ENCODE data around the gene SNRNP27. TPM values are rescaled to one million over a fixed set of nuclear protein-coding genes. Genes with fewer than 3 reads are reported as not detected.

The SNRNP27 gene
- total RNA-seq, 1 donor from 2014 or later = 65.5 TPM

- Mint-ChIP-seq H3K36me3 (ENCODE audit: low read depth) (no peaks in the 10 kb centered on the region), H3K27ac (ENCODE audit: unreplicated experiment) (peak overlapping the region; percentile 98), H3K4me3 (peak overlapping the region; percentile 96), H3K4me1 (peaks cover 16% of the 10 kb centered on the region), H3K9me3 (no peaks in the 10 kb centered on the region), H3K27me3 (ENCODE audit: low read depth) (peaks cover 4% of the 10 kb centered on the region)
- peak; percentile 29 for TF ChIP-seq CTCF (conservative IDR thresholded peaks at IDR 0.05)
- peak; percentile 99 for DNase-seq (ENCODE audit: low read depth, low spot score)
These were observed 20.6 kb downstream of the SNRNP27 start for GRCh38 chr2:69914164-69914949.

GRCh38 chr2:69914950-69915945, 21.5 kb downstream of the SNRNP27 start, which contains the start of gene MXD1:
TSS of gene MXD1 (plus strand) at chr2:69915109. CDS start at chr2:69915331, 222 bp downstream.
- Mint-ChIP-seq H3K4me1 (peaks cover 16% of the 10 kb centered on the region), H3K27ac (ENCODE audit: unreplicated experiment) (peak within 1 kb of the TSS; percentile 98), H3K36me3 (ENCODE audit: low read depth) (no peaks in the 10 kb centered on the region), H3K4me3 (peak within 1 kb of the TSS; percentile 96), H3K9me3 (no peaks in the 10 kb centered on the region), H3K27me3 (ENCODE audit: low read depth) (peaks cover 4% of the 10 kb centered on the region)
- DNase-seq (ENCODE audit: low read depth, low spot score) = no peak
- no peak for TF ChIP-seq CTCF (conservative IDR thresholded peaks at IDR 0.05)

GRCh38 chr2:69916106-69916505, 22.4 kb downstream of the SNRNP27 start:
- Mint-ChIP-seq H3K9me3 (no peaks in the 10 kb centered on the region), H3K4me1 (peaks cover 16% of the 10 kb centered on the region), H3K36me3 (ENCODE audit: low read depth) (no peaks in the 10 kb centered on the region), H3K27ac (ENCODE audit: unreplicated experiment) (no peak overlapping the region), H3K4me3 (peak overlapping the region; percentile 79), H3K27me3 (ENCODE audit: low read depth) (peaks cover 4% of the 10 kb centered on the region)
- DNase-seq (ENCODE audit: low read depth, low spot score) = no peak
- no peak for TF ChIP-seq CTCF (conservative IDR thresholded peaks at IDR 0.05)

- Mint-ChIP-seq H3K27me3 (ENCODE audit: low read depth) (peaks cover 4% of the 10 kb centered on the region), H3K9me3 (no peaks in the 10 kb centered on the region), H3K36me3 (ENCODE audit: low read depth) (no peaks in the 10 kb centered on the region), H3K4me3 (no peak overlapping the region), H3K27ac (ENCODE audit: unreplicated experiment) (no peak overlapping the region), H3K4me1 (peaks cover 13% of the 10 kb centered on the region)
- no peak for DNase-seq (ENCODE audit: low read depth, low spot score)
- no peak for TF ChIP-seq CTCF (conservative IDR thresholded peaks at IDR 0.05)
These were observed 24.1 kb downstream of the SNRNP27 start for GRCh38 chr2:69917852-69918251.

- no peak for TF ChIP-seq CTCF (conservative IDR thresholded peaks at IDR 0.05)
- Mint-ChIP-seq H3K4me3 (no peak overlapping the region), H3K27ac (ENCODE audit: unreplicated experiment) (no peak overlapping the region), H3K4me1 (peaks cover 13% of the 10 kb centered on the region), H3K36me3 (ENCODE audit: low read depth) (no peaks in the 10 kb centered on the region), H3K9me3 (no peaks in the 10 kb centered on the region), H3K27me3 (ENCODE audit: low read depth) (peaks cover 4% of the 10 kb centered on the region)
- DNase-seq (ENCODE audit: low read depth, low spot score) = no peak
These were observed 24.6 kb downstream of the SNRNP27 start for GRCh38 chr2:69918401-69918800.
